ENCODE measurements around the gene GJB3. TPM values are rescaled to one million over a fixed set of nuclear protein-coding genes. Genes with fewer than 3 reads are reported as not detected.

GJB3 gene
- total RNA-seq, 4 donors from 2014 or later = 204 to 314 (median 239) TPM

GRCh38 chr1:34746785-34747637 lies 34.0 kb upstream of the GJB3 start:
- peak in 1 of 2 donors; percentile 20 for DNase-seq (ENCODE audit: low spot score in 2 of 2)
- TF ChIP-seq CTCF (IDR thresholded peaks at IDR 0.05) (no peak), POLR2A (IDR thresholded peaks at IDR 0.05) (no peak)

GRCh38 chr1:34747638-34747941 lies 33.4 kb upstream of the GJB3 start:
- H3K4me3 ChIP-seq (ENCODE audit: low read depth, poor library complexity, severe bottlenecking) = no peak overlapping the region
- TF ChIP-seq POLR2A (IDR thresholded peaks at IDR 0.05) (no peak), CTCF (IDR thresholded peaks at IDR 0.05) (no peak)
- WGBS, 2 donors = 72 to 84% methylated on average over 6 of the region's 6 CpGs
- DNase-seq (ENCODE audit: low spot score in 2 of 2) = peak in 1 of 2 donors; percentile 67
- intact Hi-C loops (cut with DNase I; ENCODE audit: low total_unique reads) = no loop called here

More at GRCh38 chr1:34746785-34747637, 34.0 kb upstream of the GJB3 start:
- intact Hi-C loops (cut with DNase I; ENCODE audit: low total_unique reads) = no loop called here
- H3K4me3 ChIP-seq (ENCODE audit: low read depth, poor library complexity, severe bottlenecking) = no peak overlapping the region
- WGBS, 2 donors = 49 to 58% methylated on average over 18 of the region's 18 CpGs

GRCh38 chr1:34749992-34750391 lies 31.0 kb upstream of the GJB3 start:
- intact Hi-C loops (cut with DNase I; ENCODE audit: low total_unique reads) = no loop called here

GRCh38 chr1:34750610-34751009 lies 30.4 kb upstream of the GJB3 start:
- no peak overlapping the region for H3K4me3 ChIP-seq (ENCODE audit: low read depth, poor library complexity, severe bottlenecking)
- intact Hi-C loops (cut with DNase I; ENCODE audit: low total_unique reads) = no loop called here
- TF ChIP-seq CTCF (IDR thresholded peaks at IDR 0.05) (no peak), POLR2A (IDR thresholded peaks at IDR 0.05) (no peak)
- DNase-seq (ENCODE audit: low spot score in 2 of 2) = no peak
- WGBS, 2 donors = 93% methylated on average over 5 of the region's 5 CpGs

More at GRCh38 chr1:34749992-34750391, 31.0 kb upstream of the GJB3 start:
- TF ChIP-seq CTCF (IDR thresholded peaks at IDR 0.05) (no peak), POLR2A (IDR thresholded peaks at IDR 0.05) (no peak)
- 62 to 66% methylated on average over 8 of the region's 8 CpGs for WGBS, 2 donors
- no peak overlapping the region for H3K4me3 ChIP-seq (ENCODE audit: low read depth, poor library complexity, severe bottlenecking)
- no peak for DNase-seq (ENCODE audit: low spot score in 2 of 2)

- 42 to 45% methylated on average over 3 of the region's 3 CpGs for WGBS, 2 donors
- intact Hi-C loops (cut with DNase I; ENCODE audit: low total_unique reads) = no loop called here
- no peak for DNase-seq (ENCODE audit: low spot score in 2 of 2)
- no peak overlapping the region for H3K4me3 ChIP-seq (ENCODE audit: low read depth, poor library complexity, severe bottlenecking)
- TF ChIP-seq POLR2A (IDR thresholded peaks at IDR 0.05) (no peak), CTCF (IDR thresholded peaks at IDR 0.05) (no peak)
Observed at GRCh38 chr1:34753163-34753562, 27.9 kb upstream of the GJB3 start.

Measured in lower leg skin (tissue), 4 donors.